Activated CD4-positive, alpha-beta T cell treated with anti-CD3 and anti-CD28 coated beads for 36 hours (primary cell): ENCODE results near the gene COL8A2. TPM values are rescaled to one million over a fixed set of nuclear protein-coding genes. Genes with fewer than 3 reads are reported as not detected.

Experiments used
- ATAC-seq: fragments of 200-7000 bp; cut with Tn5 transposase; one replicate; pipeline ENCODE4 v1.10.0; 2021; ENCODE audit warnings: mild to moderate bottlenecking, moderate library complexity
- CTCF ChIA-PET: fragments of 350-600 bp; sonication (Branson Sonifier 250); formaldehyde crosslinking; loops from one replicate; lab custom pipeline; 2021; ENCODE audit warnings: antibody characterized with exemption; lab: Charles Lee
- POLR2A ChIA-PET: fragments of 350-600 bp; sonication (Branson Sonifier 250); formaldehyde crosslinking; loops from one replicate; lab custom pipeline; 2021; ENCODE audit warnings: antibody characterized with exemption, inconsistent platforms; lab: Charles Lee
- DNase-seq: peaks from one replicate; pipeline ENCODE4 v3.0.0-alpha.2; 2020
- H3K27ac Mint-ChIP-seq: one replicate; pipeline ENCODE4 v1.8.0; 2021; ENCODE audit warnings: mixed read lengths
- H3K27me3 Mint-ChIP-seq: one replicate; pipeline ENCODE4 v1.8.0; 2021; ENCODE audit warnings: mixed read lengths
- H3K36me3 Mint-ChIP-seq: one replicate; pipeline ENCODE4 v1.8.0; 2021; ENCODE audit warnings: low read depth, mixed read lengths
- H3K4me1 Mint-ChIP-seq: one replicate; pipeline ENCODE4 v1.8.0; 2021; ENCODE audit warnings: mixed read lengths
- H3K4me3 Mint-ChIP-seq: one replicate; pipeline ENCODE4 v1.8.0; 2021; ENCODE audit warnings: mild to moderate bottlenecking, moderate library complexity, mixed read lengths
- H3K9me3 Mint-ChIP-seq: one replicate; pipeline ENCODE4 v1.8.0; 2021; ENCODE audit warnings: low read depth, mixed read lengths
- intact Hi-C, 2 experiments: fragments of 100-400 bp; cut with DNase I in 1 of 2; cut with micrococcal nuclease in 1 of 2; formaldehyde crosslinking; loops; one replicate each; pipeline versions ENCODE4 v1.14.2 to v1.15.1; 2022 to 2024; cut with DNase I, micrococcal nuclease
- total RNA-seq, 2 experiments: library from RNA; stranded (reverse); gene quantifications; one replicate each; pipeline ENCODE4 v1.2.3, GENCODE V29; 2021

The COL8A2 gene
- total RNA-seq, 2 experiments from 2014 or later = 0.05 TPM

DNA sequence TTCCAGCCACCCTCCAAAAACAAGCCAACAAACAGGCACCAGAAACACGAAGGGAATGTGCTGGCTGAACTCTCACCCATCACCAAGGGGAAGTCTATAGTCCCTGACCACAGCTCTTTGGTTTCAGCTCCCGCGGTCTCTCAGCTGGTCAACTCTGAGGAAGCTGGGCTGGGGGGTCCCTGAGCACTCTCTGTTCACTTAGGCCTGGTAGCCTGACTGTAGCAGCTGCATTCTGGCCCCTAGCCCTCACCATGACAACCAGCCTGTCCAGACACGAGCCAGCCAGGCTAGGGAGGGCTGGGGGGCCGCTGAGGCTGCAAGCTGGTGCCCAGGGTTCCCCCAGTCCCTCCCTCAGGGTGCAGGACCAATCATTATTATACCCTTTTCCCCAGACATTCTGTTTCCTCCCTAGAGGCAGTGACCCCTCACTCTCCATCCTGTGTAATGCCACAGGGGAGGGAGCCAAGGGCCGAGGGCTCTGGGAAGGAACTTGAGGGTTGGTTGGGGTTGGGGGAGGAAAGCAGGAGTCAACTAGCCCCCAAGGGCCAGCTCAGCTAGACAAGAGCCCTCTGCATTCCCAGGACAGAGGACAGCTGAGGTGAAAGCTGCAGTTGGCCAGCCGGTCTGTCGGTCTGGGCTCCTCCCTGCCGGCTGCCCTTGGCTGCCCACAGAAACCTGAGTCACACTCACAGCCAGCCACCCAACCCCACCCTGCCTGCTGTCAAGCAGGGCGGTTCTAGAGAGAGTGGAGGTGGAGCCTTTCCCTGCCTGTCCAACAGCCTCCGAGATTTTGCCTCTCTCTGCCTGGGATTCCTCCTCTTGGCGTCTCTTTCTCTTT lies 25.5 kb upstream of the COL8A2 start:
- H3K9me3 Mint-ChIP-seq = no peaks in the 10 kb centered on the region
- intact Hi-C loops = loop anchor here in 1 of 2 experiments (5.0 kb wide), 1 partner anchor 1327 kb away; no protein-coding TSS in a partner anchor
- ATAC-seq = peak; percentile 61
- H3K27me3 Mint-ChIP-seq = no peaks in the 10 kb centered on the region
- peak overlapping the region; percentile 95 for H3K4me3 Mint-ChIP-seq
- ChIA-PET POLR2A (interaction anchor here (0.6 to 2.2 kb wide), 11 partner anchors 9 to 668 kb away, joined by 3 to 34 read pairs (median 4); partner anchors contain the start of genes OSCP1 and THRAP3), CTCF (interaction anchor here (0.5 to 3.9 kb wide), 27 partner anchors 11 to 270 kb away, joined by 3 to 65 read pairs (median 5); partner anchors contain the start of gene THRAP3)
- peaks cover 69% of the 10 kb centered on the region for H3K4me1 Mint-ChIP-seq
- H3K27ac Mint-ChIP-seq = peak overlapping the region; percentile 92
- peaks cover 2% of the 10 kb centered on the region for H3K36me3 Mint-ChIP-seq
- peak; percentile 89 for DNase-seq

DNA sequence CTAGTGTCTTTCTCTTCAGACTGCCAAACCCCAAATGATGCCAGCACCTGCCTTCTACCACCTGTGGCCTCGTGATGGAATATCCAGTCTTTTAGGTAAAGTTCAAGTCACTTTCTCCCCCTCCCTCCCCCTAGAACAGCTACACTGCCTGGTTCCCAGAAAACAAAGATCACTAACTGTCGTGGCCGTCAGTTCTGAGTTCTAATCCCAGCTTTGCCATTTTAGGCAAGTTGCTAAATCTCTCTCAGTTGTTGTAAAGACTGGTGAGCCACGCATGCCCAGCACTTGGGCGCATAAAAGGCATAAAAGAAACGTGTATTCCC lies 24.9 kb upstream of the COL8A2 start:
- ATAC-seq (no peak), DNase-seq (peak; percentile 50)
- Mint-ChIP-seq H3K27me3 (no peaks in the 10 kb centered on the region), H3K27ac (peak overlapping the region; percentile 92), H3K4me1 (peaks cover 67% of the 10 kb centered on the region), H3K36me3 (peaks cover 2% of the 10 kb centered on the region), H3K4me3 (peak overlapping the region; percentile 95), H3K9me3 (no peaks in the 10 kb centered on the region)
- intact Hi-C loops = loop anchor here (1.0 to 5.0 kb wide), 20 partner anchors 7 to 1542 kb away; partner anchors contain the start of genes ADPRS (in 2 of the 2), MRPS15 (in 2 of the 2), THRAP3 (in 2 of the 2) and AGO3 (in 1 of the 2)
- ChIA-PET POLR2A (interaction anchor here (0.6 to 2.2 kb wide), 13 partner anchors 10 to 668 kb away, joined by 3 to 34 read pairs (median 5); partner anchors contain the start of genes MRPS15, OSCP1 and THRAP3), CTCF (interaction anchor here (0.5 to 3.9 kb wide), 32 partner anchors 11 to 272 kb away, joined by 3 to 65 read pairs (median 5); partner anchors contain the start of genes SH3D21 and THRAP3)

DNA sequence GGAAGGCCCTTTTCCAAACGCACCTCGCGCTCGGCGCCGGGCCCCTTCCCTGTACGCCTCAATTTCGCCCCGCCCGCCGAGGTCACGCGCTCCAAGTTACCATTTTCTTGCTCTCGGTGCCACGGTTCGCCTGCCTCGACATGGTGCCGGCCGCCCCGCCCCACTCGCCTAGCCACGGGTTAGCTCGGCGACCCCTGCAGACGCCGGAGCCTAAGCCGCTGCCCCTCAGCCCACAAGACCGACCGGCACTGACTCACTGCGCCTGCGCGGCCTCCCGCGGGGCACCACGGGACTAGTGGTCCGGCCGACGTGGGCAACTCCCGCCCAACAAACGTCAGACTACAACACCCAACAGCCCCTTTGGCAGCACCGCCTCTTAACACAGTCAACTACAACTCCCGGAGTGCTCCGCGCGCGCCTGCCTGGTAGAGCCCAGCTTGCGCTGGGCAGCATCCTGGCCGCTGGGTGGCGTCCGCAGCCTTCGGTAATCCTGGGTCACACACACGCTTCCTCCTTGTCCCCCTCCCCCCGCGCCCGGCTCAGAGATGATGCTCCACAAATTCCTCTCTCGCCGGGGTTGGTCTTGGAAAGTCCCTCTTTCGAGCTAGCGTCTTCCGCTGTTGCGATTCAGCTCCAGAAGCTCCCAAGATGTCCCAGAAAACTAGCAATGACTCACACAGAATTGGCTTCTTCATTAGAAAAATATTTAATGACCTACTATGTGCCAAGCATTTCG lies 24.4 kb upstream of the COL8A2 start, which contains the start of gene TRAPPC3:
TSS of gene TRAPPC3 (minus strand) at position 250 of the 736 bp plus-strand sequence. CDS start at position 142, 108 bp downstream.
- ATAC-seq (peak; percentile 93), DNase-seq (peak; percentile 100)
- H3K27ac Mint-ChIP-seq = peak within 1 kb of the TSS; percentile 94
- ChIA-PET CTCF (interaction anchor here (0.5 to 3.9 kb wide), 36 partner anchors 12 to 272 kb away, joined by 3 to 65 read pairs (median 4); partner anchors contain the start of genes SH3D21 and THRAP3), POLR2A (interaction anchor here (0.6 to 2.2 kb wide), 15 partner anchors 10 to 669 kb away, joined by 3 to 34 read pairs (median 5); partner anchors contain the start of genes MRPS15, OSCP1 and THRAP3)
- intact Hi-C loops = loop anchor here (1.0 to 5.0 kb wide), 19 partner anchors 8 to 1543 kb away; partner anchors contain the start of genes ADPRS (in 2 of the 2), MRPS15 (in 2 of the 2), THRAP3 (in 2 of the 2) and AGO3 (in 1 of the 2)
- H3K27me3 Mint-ChIP-seq = no peaks in the 10 kb centered on the region
- peaks cover 2% of the 10 kb centered on the region for H3K36me3 Mint-ChIP-seq
- H3K4me1 Mint-ChIP-seq = peaks cover 67% of the 10 kb centered on the region
- H3K9me3 Mint-ChIP-seq = no peaks in the 10 kb centered on the region
- H3K4me3 Mint-ChIP-seq = peak within 1 kb of the TSS; percentile 95

DNA sequence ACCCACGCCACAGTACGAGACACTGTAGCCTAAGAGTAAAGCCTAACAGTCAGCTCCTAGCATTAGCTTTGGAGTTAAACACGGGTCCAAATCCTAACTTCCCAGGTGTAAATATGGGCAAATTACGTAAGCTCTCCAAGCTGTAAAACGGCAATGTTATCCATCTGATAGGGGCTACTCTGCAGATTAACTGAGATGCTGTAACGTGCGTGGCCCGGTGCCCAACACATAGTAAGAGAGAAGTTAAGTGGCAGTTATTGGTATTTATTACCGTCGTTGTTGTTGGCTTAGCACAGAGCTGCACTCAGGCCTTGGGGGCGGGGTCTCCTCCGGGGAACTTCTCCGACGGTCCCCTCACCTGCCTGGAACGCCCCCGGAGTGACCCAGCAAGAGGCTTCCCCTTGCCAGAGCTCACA lies 23.8 kb upstream of the COL8A2 start:
- intact Hi-C loops = loop anchor here (1.0 to 5.0 kb wide), 19 partner anchors 8 to 1543 kb away; partner anchors contain the start of genes ADPRS (in 2 of the 2), MRPS15 (in 2 of the 2), THRAP3 (in 2 of the 2) and AGO3 (in 1 of the 2)
- no peak for DNase-seq
- CTCF ChIA-PET = interaction anchor here (0.6 to 3.9 kb wide), 23 partner anchors 13 to 273 kb away, joined by 3 to 65 read pairs (median 5); partner anchors contain the start of genes SH3D21 and THRAP3
- POLR2A ChIA-PET = interaction anchor here (0.6 to 2.2 kb wide), 12 partner anchors 11 to 315 kb away, joined by 3 to 34 read pairs (median 5); partner anchors contain the start of genes MRPS15, OSCP1 and THRAP3
- Mint-ChIP-seq H3K36me3 (peaks cover 2% of the 10 kb centered on the region), H3K4me3 (peak overlapping the region; percentile 95), H3K27ac (peak overlapping the region; percentile 94), H3K4me1 (peaks cover 68% of the 10 kb centered on the region), H3K27me3 (no peaks in the 10 kb centered on the region), H3K9me3 (no peaks in the 10 kb centered on the region)
- peak; percentile 2 for ATAC-seq

DNA sequence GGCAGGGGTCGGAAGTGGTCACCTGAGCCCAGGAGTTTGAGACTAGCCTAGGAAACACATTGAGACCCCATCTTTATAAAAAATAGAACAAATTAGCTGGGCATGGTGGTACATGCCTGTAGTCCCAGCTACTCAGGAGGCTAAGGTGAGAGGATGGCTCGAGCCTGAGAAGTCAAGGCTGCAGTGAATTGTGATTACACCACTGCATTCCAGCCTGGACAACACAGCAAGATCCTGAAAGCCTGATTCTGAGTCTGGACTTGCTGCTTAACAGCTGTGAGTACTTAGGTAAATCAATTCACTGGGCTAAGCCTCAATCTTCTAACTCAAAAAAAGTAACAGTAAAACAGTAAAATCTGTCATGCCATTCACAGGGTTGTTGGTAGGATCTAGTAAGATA lies 19.4 kb upstream of the COL8A2 start:
- H3K4me1 Mint-ChIP-seq = peaks cover 63% of the 10 kb centered on the region
- POLR2A ChIA-PET = interaction anchor here (0.6 to 0.9 kb wide), 2 partner anchors 54 to 79 kb away, joined by 3 to 9 read pairs; no protein-coding TSS in a partner anchor

DNA sequence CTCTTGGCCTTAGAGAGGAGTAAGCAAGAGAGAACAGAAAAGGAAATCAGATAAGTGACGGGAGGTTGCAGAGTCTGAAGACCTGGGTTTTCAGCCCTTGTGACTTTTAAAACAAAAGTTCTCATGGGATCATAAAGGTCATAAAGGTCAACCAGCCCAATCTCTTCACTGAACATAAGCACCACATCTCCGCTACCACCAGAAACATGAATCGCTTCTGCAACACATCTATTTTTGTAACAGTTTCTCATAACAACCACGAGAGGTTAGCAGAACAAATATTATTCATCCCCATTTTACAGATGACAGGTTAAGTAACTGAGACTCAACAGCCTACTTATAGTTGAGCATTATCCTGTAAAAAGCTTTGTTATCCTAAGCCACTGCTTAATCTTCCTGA lies 18.4 kb upstream of the COL8A2 start:
- Mint-ChIP-seq H3K9me3 (no peaks in the 10 kb centered on the region), H3K36me3 (peaks cover 12% of the 10 kb centered on the region), H3K27ac (no peak overlapping the region), H3K4me3 (no peak overlapping the region), H3K4me1 (peaks cover 59% of the 10 kb centered on the region), H3K27me3 (no peaks in the 10 kb centered on the region)
- intact Hi-C loops = no loop called here
- ATAC-seq = peak; percentile 37
- ChIA-PET CTCF (interaction anchor here (1.3 to 2.6 kb wide), 2 partner anchors 10 to 12 kb away, joined by 5 to 6 read pairs; no protein-coding TSS in a partner anchor), POLR2A (no interaction called here)
- no peak for DNase-seq

More for the DNA sequence above, 19.4 kb upstream of the COL8A2 start:
- Mint-ChIP-seq H3K36me3 (peaks cover 11% of the 10 kb centered on the region), H3K4me3 (no peak overlapping the region), H3K9me3 (no peaks in the 10 kb centered on the region), H3K27ac (no peak overlapping the region), H3K27me3 (no peaks in the 10 kb centered on the region)
- intact Hi-C loops = no loop called here
- CTCF ChIA-PET = interaction anchor here (0.6 to 2.6 kb wide), 3 partner anchors 11 to 130 kb away, joined by 5 to 6 read pairs (median 5); no protein-coding TSS in a partner anchor
- ATAC-seq = no peak
- no peak for DNase-seq

DNA sequence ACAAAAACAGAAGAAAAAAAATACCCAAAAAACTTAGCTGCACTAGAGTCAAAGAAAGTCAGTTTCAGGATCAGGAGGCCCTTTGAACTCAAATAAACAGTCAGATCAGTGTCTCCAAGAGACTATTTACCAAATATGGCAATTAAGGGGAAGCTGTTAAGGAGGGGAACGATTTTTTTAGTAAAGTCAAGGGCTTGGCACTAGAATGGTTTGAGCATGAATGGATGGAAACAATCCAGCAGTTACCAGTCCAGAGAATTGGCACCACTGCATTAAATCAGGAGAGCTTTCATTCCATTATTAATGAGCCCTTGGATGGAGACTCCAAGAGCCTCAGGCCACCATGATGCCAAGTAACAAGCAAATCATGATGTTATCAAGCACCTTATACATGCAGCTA lies 17.1 kb upstream of the COL8A2 start:
- no peak for ATAC-seq

DNA sequence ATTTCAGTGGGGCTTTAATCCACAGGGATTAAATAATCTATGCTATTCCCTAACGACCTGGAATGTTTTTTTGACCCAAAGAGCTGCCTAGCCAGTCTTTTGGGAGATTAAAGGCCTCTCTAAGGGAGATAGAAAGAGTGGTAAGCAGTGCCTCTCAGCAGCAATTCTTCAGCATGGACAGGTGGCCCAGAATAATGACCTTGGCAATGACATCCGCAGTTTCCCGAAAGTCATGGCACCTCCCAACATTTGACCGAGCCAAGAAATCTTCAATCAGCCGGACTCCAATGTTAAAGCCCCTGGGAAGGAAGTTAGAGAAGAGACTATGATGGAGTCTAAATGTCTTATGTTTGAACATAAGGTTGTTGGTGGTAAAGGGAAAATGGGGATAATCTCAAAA lies 14.5 kb upstream of the COL8A2 start:
- H3K27ac Mint-ChIP-seq = peak overlapping the region; percentile 34
- peaks cover 15% of the 10 kb centered on the region for H3K36me3 Mint-ChIP-seq
- no peaks in the 10 kb centered on the region for H3K9me3 Mint-ChIP-seq
- ATAC-seq (no peak), DNase-seq (no peak)
- ChIA-PET POLR2A (no interaction called here), CTCF (interaction anchor here (0.6 kb wide), 1 partner anchor 157 kb away, joined by 3 read pairs; no protein-coding TSS in a partner anchor)
- H3K27me3 Mint-ChIP-seq = no peaks in the 10 kb centered on the region
- H3K4me3 Mint-ChIP-seq = no peak overlapping the region
- H3K4me1 Mint-ChIP-seq = peaks cover 43% of the 10 kb centered on the region
- intact Hi-C loops = no loop called here

More for the DNA sequence above, 17.1 kb upstream of the COL8A2 start:
- intact Hi-C loops = no loop called here
- POLR2A ChIA-PET = interaction anchor here (1.1 kb wide), 1 partner anchor 9 kb away, joined by 4 read pairs; no protein-coding TSS in a partner anchor
- no peaks in the 10 kb centered on the region for H3K9me3 Mint-ChIP-seq
- no peak for DNase-seq
- CTCF ChIA-PET = interaction anchor here (1.0 to 2.6 kb wide), 2 partner anchors 10 to 12 kb away, joined by 3 to 6 read pairs; no protein-coding TSS in a partner anchor
- peaks cover 17% of the 10 kb centered on the region for H3K36me3 Mint-ChIP-seq
- peak overlapping the region; percentile 21 for H3K27ac Mint-ChIP-seq
- H3K27me3 Mint-ChIP-seq = no peaks in the 10 kb centered on the region
- no peak overlapping the region for H3K4me3 Mint-ChIP-seq
- peaks cover 50% of the 10 kb centered on the region for H3K4me1 Mint-ChIP-seq

DNA sequence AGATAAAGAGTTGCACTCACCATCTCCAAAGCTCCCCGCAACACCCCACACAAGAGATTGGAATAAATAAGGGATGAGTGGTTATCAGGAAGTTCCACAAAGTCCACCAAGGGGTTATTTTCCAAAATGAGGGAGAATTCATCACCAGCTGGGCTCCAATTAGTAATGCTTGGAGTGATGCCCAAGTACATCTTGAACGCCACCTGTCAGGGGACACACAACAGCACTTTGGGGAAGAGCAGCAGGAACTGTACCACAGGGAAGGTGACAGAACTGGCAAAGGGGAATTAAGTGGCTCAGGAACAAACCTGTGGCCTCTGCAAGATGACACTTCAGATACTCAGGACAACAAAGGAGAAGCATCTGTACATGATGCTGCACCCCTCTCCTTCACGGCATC lies 12.8 kb upstream of the COL8A2 start:
- CTCF ChIA-PET = no interaction called here
- Mint-ChIP-seq H3K4me1 (peaks cover 28% of the 10 kb centered on the region), H3K9me3 (no peaks in the 10 kb centered on the region), H3K27ac (no peak overlapping the region), H3K27me3 (no peaks in the 10 kb centered on the region), H3K36me3 (peaks cover 15% of the 10 kb centered on the region), H3K4me3 (no peak overlapping the region)
- POLR2A ChIA-PET = interaction anchor here (0.6 kb wide), 1 partner anchor 47 kb away, joined by 3 read pairs; no protein-coding TSS in a partner anchor
- intact Hi-C loops = no loop called here
- DNase-seq = no peak
- no peak for ATAC-seq

DNA sequence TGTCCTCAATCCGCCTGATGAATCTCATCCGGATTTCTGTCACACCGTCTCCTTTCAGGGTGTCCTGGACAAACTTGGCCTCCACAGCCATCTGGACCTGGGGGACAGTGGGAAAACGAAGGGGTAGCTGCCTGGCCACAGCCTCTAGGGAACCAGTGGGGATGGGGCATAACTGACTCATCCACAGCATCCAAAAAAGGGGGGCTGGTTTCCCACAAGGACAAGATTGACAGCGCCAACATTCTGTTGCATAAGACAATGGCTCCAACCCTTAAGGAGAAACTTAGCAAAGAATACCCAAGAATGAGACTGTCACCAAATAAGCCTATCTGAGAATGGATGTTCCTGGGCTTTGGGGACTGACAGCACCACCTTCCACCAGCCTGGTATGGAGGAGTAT lies 12.2 kb upstream of the COL8A2 start:
- no peak for DNase-seq
- Mint-ChIP-seq H3K9me3 (no peaks in the 10 kb centered on the region), H3K4me3 (no peak overlapping the region), H3K27me3 (no peaks in the 10 kb centered on the region), H3K36me3 (peaks cover 15% of the 10 kb centered on the region), H3K27ac (no peak overlapping the region), H3K4me1 (peaks cover 25% of the 10 kb centered on the region)
- intact Hi-C loops = no loop called here
- ChIA-PET POLR2A (no interaction called here), CTCF (interaction anchor here (0.6 to 0.7 kb wide), 3 partner anchors 20 to 40 kb away, joined by 3 to 5 read pairs (median 3); no protein-coding TSS in a partner anchor)
- ATAC-seq = no peak
